ENCODE measurements around the gene MESP2.

DNA sequence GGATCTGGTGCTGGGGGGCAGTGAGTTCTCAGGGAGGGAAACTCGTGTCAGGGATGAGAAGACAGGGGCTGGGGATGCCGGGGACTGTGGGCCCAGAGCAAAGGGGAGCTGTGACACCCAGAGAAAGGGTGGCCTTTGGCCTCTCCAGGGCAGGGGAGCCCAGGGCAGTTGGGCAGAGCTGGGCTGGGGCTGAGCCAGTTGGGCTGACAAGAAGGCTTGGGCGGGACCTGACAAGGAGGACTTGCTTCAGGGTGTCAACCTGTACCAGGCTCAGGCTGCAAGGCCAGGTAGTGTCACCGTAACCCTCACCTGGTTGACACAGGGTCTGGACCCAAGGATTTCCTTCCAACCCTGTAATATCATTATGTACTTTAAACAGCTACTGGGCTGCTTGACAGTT, 51.7 kb downstream of the MESP2 start:
- TF ChIP-seq, protein P1, sequence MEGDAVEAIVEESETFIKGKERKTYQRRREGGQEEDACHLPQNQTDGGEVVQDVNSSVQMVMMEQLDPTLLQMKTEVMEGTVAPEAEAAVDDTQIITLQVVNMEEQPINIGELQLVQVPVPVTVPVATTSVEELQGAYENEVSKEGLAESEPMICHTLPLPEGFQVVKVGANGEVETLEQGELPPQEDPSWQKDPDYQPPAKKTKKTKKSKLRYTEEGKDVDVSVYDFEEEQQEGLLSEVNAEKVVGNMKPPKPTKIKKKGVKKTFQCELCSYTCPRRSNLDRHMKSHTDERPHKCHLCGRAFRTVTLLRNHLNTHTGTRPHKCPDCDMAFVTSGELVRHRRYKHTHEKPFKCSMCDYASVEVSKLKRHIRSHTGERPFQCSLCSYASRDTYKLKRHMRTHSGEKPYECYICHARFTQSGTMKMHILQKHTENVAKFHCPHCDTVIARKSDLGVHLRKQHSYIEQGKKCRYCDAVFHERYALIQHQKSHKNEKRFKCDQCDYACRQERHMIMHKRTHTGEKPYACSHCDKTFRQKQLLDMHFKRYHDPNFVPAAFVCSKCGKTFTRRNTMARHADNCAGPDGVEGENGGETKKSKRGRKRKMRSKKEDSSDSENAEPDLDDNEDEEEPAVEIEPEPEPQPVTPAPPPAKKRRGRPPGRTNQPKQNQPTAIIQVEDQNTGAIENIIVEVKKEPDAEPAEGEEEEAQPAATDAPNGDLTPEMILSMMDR (IDR thresholded peaks at IDR 0.05), result no peak
- no peak for TF ChIP-seq POLR2A (IDR thresholded peaks at IDR 0.05)
- TF ChIP-seq EP300 (IDR thresholded peaks at IDR 0.05), result no peak

All from ovary (tissue), 3 donors.